ENCODE measurements around the gene ZFAND3. TPM values are rescaled to one million over a fixed set of nuclear protein-coding genes. Genes with fewer than 3 reads are reported as not detected.

The ZFAND3 gene
- total and polyA plus RNA-seq, 2 donors (not counting 1 experiment from before 2014, with no cell fraction given) = 13.5 to 58.3 TPM

DNA sequence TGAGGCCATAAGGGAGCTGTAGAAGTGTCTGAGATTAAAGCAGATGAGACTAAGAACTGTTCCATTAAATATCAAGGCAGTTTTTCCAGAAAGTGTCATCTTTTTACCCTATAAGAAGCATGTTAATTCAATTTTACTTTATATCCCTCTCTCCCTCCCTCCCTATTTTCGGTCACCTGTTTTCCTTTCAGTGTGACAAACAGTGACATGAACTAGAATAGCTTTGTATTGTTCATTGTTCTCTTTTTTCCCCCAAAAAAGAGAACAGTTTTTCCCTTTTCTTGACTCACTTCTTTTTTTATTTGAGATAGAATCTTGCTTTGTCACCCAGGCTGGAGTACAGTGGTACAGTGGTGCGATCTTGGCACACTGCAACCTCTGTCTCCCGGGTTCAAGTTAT is 269.3 kb downstream of the ZFAND3 start:
- ATAC-seq (ENCODE audit: low read depth) = no peak
- DNase-seq = no peak
- intact Hi-C loops (cut with micrococcal nuclease) = no loop called here
- no peak overlapping the region for H2AFZ ChIP-seq (ENCODE audit: insufficient read depth, low read depth, low read length, poor library complexity, severe bottlenecking)
- POLR2A ChIA-PET = no interaction called here
- CTCF ChIA-PET = interaction anchor here (1.0 kb wide), 1 partner anchor 481 kb away, joined by 3 read pairs; no protein-coding TSS in a partner anchor
- peaks cover 27% of the 10 kb centered on the region for H3K79me2 ChIP-seq (ENCODE audit: control insufficient read depth, insufficient read depth, low read length)
- peaks cover 17% of the 10 kb centered on the region for H4K20me1 ChIP-seq (ENCODE audit: control insufficient read depth, insufficient read depth, low read length, poor library complexity, severe bottlenecking)
- H3K27me3 ChIP-seq (replicated peaks in 1 of 4; ENCODE audit: control extremely low read depth in 1 of 4, control insufficient read depth in 3 of 4, insufficient read depth in 4 of 4, low read length in 3 of 4) = no peaks in the 10 kb centered on the region
- H3K9ac ChIP-seq (ENCODE audit: low read length) = no peak overlapping the region
- Mint-ChIP-seq H3K4me1 (no peaks in the 10 kb centered on the region), H3K27ac (no peak overlapping the region), H3K4me3 (no peak overlapping the region), H3K27me3 (no peaks in the 10 kb centered on the region), H3K9me3 (ENCODE audit: insufficient read depth) (no peaks in the 10 kb centered on the region)
- H3K36me3 ChIP-seq (replicated peaks in 1 of 2; ENCODE audit: control extremely low read depth in 1 of 2, control insufficient read depth in 1 of 2, extremely low read depth in 1 of 2, insufficient read depth in 2 of 2, low read length in 1 of 2) = peaks cover 3 to 21% of the 10 kb centered on the region in 2 experiments
- H3K4me1 ChIP-seq (ENCODE audit: control insufficient read depth in 2 of 2, insufficient read depth in 2 of 2, low read length in 2 of 2) = no peaks in the 10 kb centered on the region
- no peak overlapping the region for H3K4me2 ChIP-seq (replicated peaks; ENCODE audit: low read depth, low read length, poor library complexity, severe bottlenecking)
- no CpG with 5 or more reads among the region's 3 CpGs for WGBS (ENCODE audit: insufficient coverage)
- no peaks in the 10 kb centered on the region for H3K9me3 ChIP-seq (ENCODE audit: control extremely low read depth in 1 of 3, control insufficient read depth in 2 of 3, insufficient read depth in 1 of 3, low read length in 2 of 3)
- H3K27ac ChIP-seq (ENCODE audit: low read length in 2 of 2) = no peak overlapping the region
- no peak for TF ChIP-seq EZH2 (IDR thresholded peaks at IDR 0.05; ENCODE audit: borderline replicate concordance, insufficient read depth, low read depth, low read length, poor library complexity, severe bottlenecking)
- TF ChIP-seq, protein P1, sequence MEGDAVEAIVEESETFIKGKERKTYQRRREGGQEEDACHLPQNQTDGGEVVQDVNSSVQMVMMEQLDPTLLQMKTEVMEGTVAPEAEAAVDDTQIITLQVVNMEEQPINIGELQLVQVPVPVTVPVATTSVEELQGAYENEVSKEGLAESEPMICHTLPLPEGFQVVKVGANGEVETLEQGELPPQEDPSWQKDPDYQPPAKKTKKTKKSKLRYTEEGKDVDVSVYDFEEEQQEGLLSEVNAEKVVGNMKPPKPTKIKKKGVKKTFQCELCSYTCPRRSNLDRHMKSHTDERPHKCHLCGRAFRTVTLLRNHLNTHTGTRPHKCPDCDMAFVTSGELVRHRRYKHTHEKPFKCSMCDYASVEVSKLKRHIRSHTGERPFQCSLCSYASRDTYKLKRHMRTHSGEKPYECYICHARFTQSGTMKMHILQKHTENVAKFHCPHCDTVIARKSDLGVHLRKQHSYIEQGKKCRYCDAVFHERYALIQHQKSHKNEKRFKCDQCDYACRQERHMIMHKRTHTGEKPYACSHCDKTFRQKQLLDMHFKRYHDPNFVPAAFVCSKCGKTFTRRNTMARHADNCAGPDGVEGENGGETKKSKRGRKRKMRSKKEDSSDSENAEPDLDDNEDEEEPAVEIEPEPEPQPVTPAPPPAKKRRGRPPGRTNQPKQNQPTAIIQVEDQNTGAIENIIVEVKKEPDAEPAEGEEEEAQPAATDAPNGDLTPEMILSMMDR (IDR thresholded peaks at IDR 0.05) = no peak
- H3K4me3 ChIP-seq (ENCODE audit: control extremely low read depth in 1 of 5, extremely low read depth in 1 of 5, insufficient read depth in 1 of 5, low read depth in 2 of 5, low read length in 4 of 5) = no peak overlapping the region

DNA sequence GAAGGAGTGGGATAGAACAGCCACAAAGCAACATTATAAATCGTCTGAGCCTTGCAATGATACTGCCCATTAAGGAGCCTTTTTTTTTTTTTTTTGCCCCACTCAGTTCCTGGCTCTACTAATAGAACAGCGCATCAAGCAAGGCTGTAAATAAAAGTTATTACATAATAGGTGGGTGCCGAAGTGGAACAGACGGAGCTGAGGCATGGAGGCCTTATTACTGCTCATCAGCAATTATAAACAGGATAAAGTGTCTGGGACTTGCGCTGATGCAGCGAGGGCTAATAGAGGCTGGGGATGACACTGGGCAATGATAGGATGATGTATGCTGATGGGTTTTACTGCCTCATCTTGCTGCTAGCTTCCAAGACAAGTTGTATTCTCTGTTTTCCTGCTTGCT is 272.1 kb downstream of the ZFAND3 start:
- Histone ChIP-seq H3K9ac (ENCODE audit: low read length) (no peak overlapping the region), H4K20me1 (ENCODE audit: control insufficient read depth, insufficient read depth, low read length, poor library complexity, severe bottlenecking) (peaks cover 22% of the 10 kb centered on the region), H3K27me3 (replicated peaks in 1 of 4; ENCODE audit: control extremely low read depth in 1 of 4, control insufficient read depth in 3 of 4, insufficient read depth in 4 of 4, low read length in 3 of 4) (no peaks in the 10 kb centered on the region), H3K4me1 (ENCODE audit: control insufficient read depth in 2 of 2, insufficient read depth in 2 of 2, low read length in 2 of 2) (no peaks in the 10 kb centered on the region), H2AFZ (ENCODE audit: insufficient read depth, low read depth, low read length, poor library complexity, severe bottlenecking) (no peak overlapping the region), H3K4me3 (ENCODE audit: control extremely low read depth in 1 of 5, extremely low read depth in 1 of 5, insufficient read depth in 1 of 5, low read depth in 2 of 5, low read length in 4 of 5) (no peak overlapping the region), H3K4me2 (replicated peaks; ENCODE audit: low read depth, low read length, poor library complexity, severe bottlenecking) (no peak overlapping the region), H3K9me3 (ENCODE audit: control extremely low read depth in 1 of 3, control insufficient read depth in 2 of 3, insufficient read depth in 1 of 3, low read length in 2 of 3) (no peaks in the 10 kb centered on the region), H3K79me2 (ENCODE audit: control insufficient read depth, insufficient read depth, low read length) (peaks cover 23% of the 10 kb centered on the region), H3K27ac (ENCODE audit: low read length in 2 of 2) (no peak overlapping the region), H3K36me3 (replicated peaks in 1 of 2; ENCODE audit: control extremely low read depth in 1 of 2, control insufficient read depth in 1 of 2, extremely low read depth in 1 of 2, insufficient read depth in 2 of 2, low read length in 1 of 2) (peaks cover 0 to 11% of the 10 kb centered on the region in 2 experiments)
- TF ChIP-seq, protein P1 (IDR thresholded peaks at IDR 0.05) = no peak
- no peak for TF ChIP-seq EZH2 (IDR thresholded peaks at IDR 0.05; ENCODE audit: borderline replicate concordance, insufficient read depth, low read depth, low read length, poor library complexity, severe bottlenecking)
- H3K27ac Mint-ChIP-seq = no peak overlapping the region
- no peak overlapping the region for H3K4me3 Mint-ChIP-seq
- intact Hi-C loops (cut with micrococcal nuclease) = no loop called here
- no peaks in the 10 kb centered on the region for H3K4me1 Mint-ChIP-seq
- no peaks in the 10 kb centered on the region for H3K27me3 Mint-ChIP-seq
- ATAC-seq (ENCODE audit: low read depth) = no peak
- H3K9me3 Mint-ChIP-seq (ENCODE audit: insufficient read depth) = no peaks in the 10 kb centered on the region
- POLR2A ChIA-PET = no interaction called here
- 100% methylated on average over 2 of the region's 6 CpGs for WGBS (ENCODE audit: insufficient coverage)
- CTCF ChIA-PET = interaction anchor here (0.7 to 1.0 kb wide), 2 partner anchors 216 to 471 kb away, joined by 3 to 4 read pairs; no protein-coding TSS in a partner anchor
- DNase-seq = no peak
